HG02571 (cell line): ENCODE measurements around the gene UST.

Experiments
- ATAC-seq: cut with Tn5 transposase; IDR thresholded peaks from one replicate; pipeline ENCODE4 v1.9.1; 2021; ENCODE audit warnings: mild to moderate bottlenecking, moderate library complexity; ENCODE audit not compliant: unreplicated experiment

Gene UST, protein sequence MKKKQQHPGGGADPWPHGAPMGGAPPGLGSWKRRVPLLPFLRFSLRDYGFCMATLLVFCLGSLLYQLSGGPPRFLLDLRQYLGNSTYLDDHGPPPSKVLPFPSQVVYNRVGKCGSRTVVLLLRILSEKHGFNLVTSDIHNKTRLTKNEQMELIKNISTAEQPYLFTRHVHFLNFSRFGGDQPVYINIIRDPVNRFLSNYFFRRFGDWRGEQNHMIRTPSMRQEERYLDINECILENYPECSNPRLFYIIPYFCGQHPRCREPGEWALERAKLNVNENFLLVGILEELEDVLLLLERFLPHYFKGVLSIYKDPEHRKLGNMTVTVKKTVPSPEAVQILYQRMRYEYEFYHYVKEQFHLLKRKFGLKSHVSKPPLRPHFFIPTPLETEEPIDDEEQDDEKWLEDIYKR

DNA sequence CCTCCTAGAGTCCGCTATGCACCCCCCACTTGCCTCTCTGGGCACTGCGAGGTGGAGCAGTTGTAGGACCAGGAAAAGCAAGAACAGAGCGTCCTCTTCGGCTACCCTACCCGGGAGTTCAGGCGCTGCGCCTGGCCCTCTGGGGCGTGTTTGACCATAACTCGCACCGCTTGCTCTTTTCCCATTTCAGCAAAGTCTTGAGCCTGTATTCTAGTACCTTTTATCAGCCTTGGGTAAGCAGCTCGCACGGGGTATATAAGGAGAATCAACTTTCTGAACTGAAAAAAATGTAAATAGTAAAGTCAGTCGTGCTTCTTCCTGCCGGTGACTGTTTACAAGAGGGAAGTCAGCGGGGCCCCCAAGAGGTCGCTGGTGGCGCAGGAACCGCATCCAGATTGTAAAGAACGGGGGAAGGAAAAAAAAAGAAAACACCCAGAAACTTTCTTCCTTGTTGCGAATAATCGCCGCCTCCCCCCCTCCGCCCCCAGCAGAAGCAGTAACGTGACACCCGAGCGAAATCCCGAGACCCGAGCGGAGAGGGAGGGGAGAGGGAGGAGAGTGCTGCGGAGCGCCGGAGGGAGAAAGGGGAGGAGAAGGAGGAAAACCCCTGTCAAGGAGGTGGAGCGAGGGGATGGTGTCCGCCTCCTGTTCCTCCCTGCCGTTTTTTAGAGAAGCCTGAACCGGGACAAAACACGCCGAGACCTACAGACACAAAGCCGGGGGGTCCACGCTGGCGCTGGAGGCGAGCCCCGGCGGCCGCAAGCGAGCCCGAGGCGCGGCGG lies at the start of gene UST:
UST (plus strand) TSS at position 668 of the 782 bp plus-strand sequence. CDS start 401 bp downstream, outside the sequence.
- ATAC-seq: no peak

DNA sequence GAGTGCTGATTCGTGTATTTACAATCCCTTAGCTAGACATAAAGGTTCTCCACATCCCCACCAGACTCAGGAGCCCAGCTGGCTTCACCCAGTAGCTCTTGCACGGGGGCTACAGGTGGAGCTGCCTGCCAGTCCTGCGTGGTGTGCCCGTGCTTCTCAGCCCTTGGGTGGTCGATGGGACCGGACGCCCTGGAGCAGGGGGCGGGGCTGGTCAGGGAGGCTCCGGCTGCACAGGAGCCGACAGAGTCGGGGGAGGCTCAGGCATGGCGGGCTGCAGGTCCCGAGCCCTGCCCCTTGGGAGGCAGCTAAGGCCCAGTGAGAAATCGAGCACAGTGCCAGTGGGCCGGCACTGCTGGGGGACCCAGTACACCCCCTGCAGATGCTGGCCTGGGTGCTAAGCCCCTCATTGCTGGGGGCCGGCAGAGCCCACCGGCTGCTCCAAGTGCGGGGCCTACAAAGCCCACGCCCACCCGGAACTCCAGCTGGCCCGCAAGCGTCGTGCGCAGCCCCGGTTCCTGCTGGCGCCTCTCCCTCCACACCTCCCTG lies 48.9 kb upstream of the UST start:
- ATAC-seq: no peak

DNA sequence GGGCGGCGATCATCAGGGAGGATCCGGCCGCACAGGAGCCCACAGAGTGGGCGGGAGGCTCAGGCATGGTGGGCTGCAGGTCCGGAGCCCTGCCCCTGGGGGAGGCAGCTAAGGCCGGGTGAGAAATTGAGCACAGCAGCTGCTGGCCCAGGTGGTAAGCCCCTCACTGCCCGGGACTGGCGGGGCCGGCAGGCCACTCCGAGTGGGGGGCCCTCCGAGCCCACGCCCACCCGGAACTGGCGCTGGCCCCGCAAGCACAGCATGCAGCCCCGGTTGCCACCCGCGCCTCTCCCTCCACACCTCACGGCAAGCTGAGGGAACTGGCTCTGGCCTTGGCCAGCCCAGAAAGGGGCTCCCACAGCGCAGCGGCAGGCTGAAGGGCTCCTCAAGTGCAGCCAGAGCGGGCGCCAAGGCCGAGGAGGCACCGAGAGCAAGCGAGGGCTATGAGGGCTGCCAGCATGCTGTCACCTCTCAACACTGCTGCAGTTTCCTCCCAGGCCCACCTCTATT lies 48.1 kb upstream of the UST start:
- no peak for ATAC-seq

DNA sequence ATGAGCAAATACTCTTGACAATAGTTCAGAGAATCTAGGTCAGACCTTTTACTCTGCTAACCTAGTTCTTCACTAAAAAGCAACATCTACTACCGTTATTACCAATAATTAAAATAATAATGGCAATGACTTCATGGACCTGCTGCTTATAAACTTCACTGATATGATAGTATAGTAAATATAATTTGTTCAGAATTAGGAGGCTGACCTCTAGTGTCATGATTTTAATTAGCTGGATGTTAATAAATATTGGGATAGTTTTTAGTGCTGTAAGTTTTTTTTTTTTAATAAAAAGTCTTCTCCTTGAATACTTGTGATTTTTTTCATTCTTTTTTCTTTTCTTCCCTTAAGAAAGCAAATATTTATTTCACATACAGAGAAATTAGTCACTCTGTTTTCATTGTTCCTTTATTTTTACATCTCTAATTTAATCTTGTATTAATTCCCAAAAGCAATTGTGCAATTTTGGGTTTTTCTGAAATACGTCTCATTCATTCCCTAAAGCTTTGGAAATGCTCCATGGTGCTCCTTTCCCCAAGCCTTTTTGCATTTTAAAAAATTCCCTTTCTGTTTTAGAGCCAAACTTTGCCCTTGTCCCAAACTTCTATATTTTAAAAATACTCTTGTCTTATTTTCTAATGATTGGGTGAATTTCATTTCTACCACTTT lies 46.6 kb upstream of the UST start:
- no peak for ATAC-seq

DNA sequence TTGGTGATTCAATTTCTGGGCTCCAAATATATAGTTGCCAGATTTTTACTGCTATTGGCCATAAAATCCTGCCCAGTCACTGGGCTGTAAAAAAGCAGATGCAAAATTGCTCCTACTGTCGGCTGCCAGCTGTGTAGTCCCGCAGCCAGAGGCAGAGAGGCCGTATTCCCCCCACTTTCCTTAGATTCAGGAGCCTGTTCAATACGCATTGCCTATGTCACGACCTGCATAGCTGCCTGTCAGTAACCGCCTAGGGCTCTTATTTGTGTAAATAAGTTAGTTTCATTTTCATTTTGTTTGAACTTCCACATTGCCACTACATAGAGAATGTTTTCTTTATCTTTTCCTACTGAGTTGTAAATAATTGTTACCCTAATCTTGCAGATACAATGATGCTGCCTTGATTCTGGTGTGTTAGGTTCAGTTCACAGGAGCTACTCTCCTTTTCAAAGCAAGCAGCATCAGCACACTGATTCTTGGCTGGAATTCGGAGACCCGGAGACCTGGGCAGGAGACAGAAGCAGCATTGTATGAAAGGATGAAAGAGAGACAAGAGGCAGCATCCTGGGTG lies 46.0 kb upstream of the UST start:
- ATAC-seq: peak; percentile 92

DNA sequence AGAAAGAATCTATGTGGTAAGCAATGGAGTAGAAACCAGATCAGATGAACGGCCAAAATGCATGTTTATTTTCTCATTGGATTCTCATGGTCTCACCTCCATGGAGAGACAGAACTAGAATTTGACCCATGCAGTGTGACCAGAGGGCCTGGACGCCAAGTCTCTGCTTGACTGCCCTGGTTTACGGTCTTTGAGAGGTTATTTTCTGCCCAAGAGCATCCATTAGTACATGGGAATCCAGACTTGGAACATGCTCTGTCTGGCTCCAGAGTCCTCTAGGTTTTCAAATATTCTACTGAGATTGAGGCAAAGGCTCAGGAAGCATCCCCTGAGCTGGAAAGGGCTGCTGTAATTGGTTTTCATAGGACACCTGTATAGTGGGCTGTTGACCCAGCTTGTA lies 45.5 kb upstream of the UST start:
- ATAC-seq: peak; percentile 11

DNA sequence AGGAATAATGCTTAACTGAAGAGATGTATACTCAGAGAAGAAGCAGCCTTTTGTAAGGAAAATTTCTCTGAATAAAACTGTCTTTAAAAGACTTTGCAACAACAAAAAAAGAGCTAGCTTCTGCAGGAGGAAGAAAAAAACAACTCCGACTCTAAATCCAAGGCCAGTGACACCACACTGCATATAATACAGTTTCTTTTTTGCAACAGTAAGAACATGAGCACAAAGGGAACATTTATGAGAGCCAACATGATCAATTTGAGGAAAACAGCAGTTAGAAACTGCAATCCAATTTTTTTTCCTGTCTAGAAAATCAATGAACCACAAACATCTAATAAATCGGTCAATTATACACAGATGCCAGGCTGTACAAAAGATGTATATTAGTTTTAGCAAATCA lies 42.9 kb upstream of the UST start:
- no peak for ATAC-seq

DNA sequence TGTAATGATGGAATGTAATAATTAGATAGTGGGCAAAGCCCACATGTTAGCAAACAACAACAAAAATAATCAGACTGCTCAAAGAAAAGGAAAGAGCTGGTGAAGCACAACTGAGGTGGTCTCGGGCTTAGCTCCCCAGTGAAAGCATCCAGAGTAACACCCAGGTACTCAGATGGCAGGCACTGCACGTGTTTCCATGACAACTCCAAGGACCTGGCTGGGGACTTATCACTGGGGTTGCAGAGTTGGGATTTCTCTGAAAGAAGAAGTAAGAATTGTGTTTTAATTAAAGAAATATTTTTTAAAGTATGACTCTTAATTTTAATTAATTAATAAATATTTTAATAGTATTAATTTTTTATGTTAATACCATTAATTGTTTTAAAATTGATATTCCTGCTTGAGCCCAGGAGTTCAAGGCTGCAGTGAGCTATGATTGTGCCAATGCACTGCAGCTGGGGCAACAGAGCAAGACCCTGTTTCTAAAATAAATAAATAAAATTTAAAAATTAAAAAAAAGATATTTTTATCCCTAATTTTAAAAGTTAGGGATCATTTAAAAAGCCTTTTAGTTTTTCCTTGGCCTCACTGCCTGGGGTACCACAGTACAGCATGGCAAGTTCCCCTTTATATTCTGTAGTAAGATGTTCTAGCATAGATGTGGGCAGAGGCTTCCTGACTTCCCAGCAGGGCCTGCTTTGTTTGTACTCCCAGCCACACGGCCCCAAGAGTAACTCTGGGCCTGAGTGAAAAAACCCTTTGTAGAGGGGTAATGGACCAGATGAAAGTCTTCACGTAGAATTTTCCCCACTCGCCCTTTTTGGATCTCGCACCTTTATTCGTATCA lies 42.2 kb upstream of the UST start:
- no peak for ATAC-seq

DNA sequence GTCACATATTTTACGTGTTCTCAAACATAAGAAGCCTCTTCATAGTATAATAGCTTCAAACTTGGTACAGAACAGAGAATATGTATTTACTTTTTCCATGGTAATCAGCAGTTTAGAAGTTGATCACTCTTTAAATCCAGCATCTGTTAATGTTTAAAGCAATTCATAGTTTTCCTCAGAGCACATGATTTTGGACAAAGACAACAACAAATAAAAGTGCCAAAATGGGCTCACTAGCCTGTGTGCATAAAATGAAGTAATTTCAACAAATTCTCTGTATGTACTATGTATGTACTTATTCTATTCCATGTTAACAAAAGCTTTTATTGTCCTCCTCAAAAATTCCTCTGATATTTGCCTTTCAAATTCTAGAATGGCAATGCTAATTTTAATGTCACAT lies 38.1 kb upstream of the UST start:
- no peak for ATAC-seq

DNA sequence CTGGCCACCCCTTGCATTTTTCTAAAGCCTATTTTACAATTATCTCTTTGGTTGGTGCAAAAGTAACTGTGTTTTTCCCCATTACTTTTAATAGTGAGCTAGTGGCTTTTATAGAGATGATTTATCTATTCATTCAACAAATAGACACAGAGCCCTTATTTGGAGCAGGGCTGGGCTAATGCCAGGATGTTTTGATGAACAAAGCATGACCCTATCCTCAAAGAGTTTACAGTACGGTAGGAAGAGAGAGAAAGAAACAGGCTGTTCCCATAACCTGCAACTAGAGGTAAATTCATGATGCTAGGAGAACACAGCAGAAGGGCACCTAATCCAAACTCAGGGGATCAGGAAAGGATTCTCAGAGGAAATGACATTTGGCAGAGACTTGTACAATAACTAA lies 37.3 kb upstream of the UST start:
- no peak for ATAC-seq

DNA sequence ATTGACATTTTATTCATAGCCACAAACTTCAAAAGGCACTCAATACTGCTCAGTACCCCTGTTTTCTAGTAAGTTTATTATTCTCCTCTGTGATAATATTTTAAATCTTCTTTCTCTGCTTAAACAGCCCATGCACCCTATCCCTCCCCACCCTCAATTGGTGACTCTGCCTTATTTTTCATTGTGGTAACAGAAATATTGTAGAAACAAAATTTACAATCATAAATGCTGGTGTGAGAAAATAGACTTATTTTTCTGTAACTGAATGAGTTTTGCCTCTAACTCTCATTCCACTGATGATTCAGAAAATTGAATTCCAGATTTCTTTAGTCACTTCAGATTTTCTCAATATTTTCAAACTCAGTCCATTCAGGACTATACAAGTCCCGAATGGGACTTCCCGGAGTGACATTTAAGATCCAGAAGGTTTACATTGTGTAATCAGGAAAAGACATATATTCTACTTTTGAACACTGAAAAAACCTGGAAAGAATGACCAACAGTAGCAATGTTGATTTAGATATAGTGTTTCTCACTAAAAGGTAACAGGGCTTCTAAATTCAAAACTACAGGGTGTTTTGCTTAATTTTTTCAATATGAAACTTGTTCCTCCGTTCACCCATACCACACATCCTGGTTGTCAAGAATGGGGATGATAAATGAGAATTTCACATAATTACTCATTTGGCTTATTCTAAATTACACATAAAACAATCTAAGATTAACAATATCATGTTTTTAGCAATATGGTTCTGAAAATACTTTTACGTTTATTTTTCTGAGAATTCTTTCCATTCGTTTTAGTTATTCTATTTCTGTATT lies 34.8 kb upstream of the UST start:
- ATAC-seq: no peak

DNA sequence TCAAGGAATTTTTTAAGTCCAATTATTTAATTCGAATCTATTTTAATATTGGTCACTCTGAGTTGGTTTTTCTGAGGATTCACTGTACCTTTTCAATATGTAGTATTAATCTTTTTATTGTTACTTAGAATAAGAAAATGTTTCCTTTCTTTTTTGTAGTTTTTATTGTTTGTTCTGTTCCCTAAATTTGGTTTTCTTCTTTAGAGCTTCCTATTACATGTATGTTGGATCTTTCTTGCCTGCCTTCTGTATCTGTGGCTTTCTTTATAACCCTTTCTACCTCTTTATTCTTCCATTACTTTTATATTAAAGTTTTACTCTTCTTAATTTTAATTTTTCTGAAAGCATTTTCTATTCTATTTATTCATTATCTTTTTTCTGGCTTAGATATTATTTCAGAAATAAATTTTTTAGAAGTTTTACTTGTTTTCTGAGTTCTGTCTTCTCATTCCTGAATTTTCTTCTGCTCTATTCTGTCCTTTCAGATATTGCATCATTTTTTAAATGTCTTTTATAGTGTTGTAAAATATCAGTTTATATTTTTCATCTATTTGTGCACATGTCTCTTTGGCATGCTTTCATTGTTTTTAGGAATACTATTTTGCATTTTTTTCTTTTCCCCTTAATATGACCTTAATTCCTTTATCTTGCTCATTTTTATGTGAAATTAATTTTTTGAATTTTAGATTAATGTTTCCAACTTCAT lies 33.6 kb upstream of the UST start:
- ATAC-seq: no peak

DNA sequence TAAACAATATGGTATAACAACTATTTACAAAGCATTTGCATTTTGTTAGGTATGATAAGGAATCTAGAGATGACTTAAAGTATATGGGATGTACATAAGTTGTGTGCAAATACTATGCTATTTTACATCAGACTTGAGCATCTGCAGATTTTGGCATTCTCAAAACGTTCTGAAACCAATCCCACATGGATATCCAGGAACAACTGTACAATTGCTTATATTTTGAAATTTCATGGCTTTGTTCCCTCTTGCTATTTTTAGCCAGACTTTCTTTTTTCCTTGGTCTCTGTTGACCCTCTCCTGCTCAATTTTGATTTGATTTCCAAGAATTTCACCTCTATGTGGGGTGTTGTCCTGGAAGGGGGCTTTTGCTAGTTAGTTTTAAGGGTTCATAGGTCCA lies 32.9 kb upstream of the UST start:
- no peak for ATAC-seq

DNA sequence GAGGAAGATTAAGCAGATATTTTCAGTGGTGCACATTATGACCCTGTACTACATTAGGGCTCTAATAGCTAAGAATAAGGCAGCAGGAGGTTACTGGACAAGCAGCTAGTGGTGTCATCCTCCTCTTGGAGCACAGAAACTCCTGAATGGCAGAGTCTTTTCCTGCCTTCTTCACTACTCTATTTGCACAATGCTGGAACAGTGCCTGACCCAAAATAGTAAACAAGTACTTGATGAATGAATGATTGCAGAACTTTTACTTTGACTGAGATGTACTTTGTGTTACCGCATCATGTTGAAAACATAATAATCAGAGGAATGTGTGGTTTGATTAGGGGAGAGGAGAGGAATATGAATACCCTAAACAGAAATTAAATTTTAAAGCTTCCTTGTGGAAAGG lies 30.0 kb upstream of the UST start:
- no peak for ATAC-seq

DNA sequence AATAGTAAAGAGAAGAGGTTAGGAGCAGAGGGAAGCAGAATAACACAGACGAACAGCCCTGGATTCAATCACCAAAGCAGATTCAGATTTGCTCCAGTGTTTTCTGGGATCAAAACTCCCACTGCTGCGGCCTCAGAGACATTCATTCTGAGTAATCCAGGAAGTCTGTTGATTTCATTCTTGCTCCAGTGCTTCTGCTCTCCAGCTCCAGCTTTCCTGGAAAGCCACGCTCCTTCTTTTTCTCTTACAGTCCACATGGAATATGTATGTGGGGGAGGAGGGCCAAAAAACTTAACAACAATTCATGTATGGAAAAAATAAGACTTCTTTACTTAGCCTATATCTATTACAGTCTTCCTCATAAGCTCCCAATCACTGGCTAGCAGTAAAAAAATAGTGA lies 26.4 kb upstream of the UST start:
- no peak for ATAC-seq

DNA sequence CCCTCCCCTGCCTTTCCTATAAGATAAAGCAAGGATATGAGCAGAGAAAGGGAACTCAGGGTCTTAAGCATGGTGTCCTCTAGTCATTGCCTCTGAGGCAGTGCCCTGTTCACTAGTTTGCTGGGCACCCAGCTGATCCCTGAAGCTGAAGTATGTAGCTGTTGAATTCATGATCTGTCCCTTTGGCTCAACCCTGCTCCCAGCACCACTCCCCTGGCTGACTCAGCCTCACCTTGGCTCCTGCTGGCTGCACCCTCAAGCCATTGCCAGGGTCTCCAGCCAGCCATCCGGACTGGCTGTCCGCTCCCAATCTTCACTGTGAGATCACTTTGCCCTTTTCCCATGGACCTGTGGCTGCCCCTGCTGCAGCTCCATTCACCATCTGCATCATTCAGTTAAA lies 25.9 kb upstream of the UST start:
- ATAC-seq: no peak

DNA sequence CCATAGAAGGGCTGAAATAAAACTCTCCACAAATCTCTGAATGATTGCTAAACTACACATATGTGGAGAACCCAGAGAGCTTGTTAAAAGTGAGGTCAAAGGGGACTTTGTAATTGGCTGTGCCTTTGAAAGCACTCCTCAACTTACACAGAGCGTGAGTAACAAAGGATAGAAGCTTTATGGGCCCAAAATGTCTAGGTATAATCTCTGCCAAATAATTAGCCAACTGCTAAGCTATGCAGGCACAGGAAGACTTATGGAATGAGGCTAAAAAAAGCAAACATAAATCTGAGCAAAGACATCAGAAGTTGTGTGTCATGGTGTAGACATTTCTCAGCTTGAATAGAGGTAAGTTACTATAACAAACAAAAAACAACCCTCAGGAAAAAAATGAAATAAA lies 23.3 kb upstream of the UST start:
- ATAC-seq: no peak

DNA sequence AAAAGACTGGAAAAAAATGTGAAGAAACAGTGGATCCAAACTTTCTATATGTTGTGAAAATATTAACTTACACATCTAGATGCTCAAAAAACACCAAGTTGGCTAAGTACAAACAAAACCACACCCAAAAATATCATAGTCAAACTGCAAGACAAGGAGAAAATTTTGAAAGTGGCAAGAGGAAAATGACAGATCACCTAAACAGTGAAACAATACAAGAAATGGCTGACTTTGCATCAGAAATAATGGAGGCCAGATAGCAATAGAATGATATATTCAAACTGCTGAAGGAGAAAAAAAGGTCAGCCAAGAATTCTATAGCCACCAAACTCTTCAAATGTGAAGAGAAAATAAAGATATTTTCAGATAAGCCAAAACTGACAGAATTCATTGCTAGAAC lies 22.4 kb upstream of the UST start:
- no peak for ATAC-seq

DNA sequence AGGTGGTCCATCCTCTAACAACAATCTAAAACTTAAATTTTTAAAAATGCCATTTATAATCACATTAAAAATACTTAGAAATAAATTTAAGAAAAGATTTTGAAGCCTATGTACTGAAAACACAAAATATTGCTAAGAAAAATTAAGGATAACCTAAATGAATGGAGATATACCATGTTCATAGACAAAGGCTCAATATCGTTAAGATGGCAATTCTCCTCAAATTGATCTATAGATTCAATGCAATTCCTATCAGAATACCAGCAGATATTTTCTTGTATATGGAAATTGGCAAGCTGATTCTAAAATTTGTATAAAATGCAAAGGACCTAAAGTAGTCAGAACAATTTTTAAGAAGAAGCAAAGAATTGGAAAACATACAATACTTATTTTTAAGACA lies 19.7 kb upstream of the UST start:
- ATAC-seq: no peak
